ENCODE data around the gene C22orf39. TPM values are rescaled to one million over a fixed set of nuclear protein-coding genes. Genes with fewer than 3 reads are reported as not detected.

C22orf39 gene
- total RNA-seq, 4 donors from 2014 or later: 69.4 to 107 (median 97.0) TPM

DNA sequence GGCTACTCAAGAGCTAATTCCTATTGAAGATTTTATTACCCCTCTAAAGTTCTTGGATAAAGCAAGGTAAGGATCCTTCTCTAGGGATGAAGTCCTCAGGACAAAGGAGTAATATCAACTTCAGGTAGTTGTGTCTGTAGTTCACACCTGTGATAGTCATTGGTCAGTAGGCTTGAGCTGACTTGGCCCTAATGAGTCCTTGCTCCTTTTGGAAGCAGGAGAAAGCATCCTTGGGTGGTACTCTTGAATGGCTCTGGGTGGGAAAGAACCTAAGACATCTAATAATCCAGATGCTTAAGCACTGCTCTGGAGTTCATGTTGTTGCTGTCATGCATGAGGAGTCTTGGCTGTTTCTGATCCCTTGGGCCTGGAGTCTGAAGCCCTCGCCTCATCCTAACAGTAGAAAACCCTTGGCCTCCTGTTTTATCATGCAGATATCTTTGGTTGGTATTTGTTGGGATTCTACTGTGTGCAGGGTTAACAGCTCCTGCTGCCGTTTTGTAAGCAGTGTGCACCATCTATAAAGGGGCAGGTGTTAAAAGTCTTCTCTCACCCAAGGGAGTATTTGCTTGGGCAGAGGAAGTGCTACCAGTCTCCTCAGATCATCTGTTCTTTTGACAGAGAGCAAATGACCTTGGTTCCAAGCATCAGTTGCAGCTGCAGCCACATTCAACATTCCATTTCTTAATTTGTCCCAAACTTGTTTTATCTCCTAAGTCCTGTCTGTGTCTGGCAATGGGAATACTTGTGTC is 12.5 kb downstream of the C22orf39 start:
- peaks cover 0 to 46% of the 10 kb centered on the region in 2 donors for H3K36me3 ChIP-seq
- 71% methylated on average over 1 of the region's 2 CpGs; no CpG with 5 or more reads in 1 of the 2 donors for WGBS, 2 donors (ENCODE audit: low coverage in 1 of 2)
- H3K4me3 ChIP-seq: no peak overlapping the region
- no peak for TF ChIP-seq POLR2AphosphoS5 (IDR thresholded peaks at IDR 0.05)
- TF ChIP-seq EP300 (IDR thresholded peaks at IDR 0.05): no peak
- no peak for TF ChIP-seq POLR2A (IDR thresholded peaks at IDR 0.05)
- TF ChIP-seq, protein P1, sequence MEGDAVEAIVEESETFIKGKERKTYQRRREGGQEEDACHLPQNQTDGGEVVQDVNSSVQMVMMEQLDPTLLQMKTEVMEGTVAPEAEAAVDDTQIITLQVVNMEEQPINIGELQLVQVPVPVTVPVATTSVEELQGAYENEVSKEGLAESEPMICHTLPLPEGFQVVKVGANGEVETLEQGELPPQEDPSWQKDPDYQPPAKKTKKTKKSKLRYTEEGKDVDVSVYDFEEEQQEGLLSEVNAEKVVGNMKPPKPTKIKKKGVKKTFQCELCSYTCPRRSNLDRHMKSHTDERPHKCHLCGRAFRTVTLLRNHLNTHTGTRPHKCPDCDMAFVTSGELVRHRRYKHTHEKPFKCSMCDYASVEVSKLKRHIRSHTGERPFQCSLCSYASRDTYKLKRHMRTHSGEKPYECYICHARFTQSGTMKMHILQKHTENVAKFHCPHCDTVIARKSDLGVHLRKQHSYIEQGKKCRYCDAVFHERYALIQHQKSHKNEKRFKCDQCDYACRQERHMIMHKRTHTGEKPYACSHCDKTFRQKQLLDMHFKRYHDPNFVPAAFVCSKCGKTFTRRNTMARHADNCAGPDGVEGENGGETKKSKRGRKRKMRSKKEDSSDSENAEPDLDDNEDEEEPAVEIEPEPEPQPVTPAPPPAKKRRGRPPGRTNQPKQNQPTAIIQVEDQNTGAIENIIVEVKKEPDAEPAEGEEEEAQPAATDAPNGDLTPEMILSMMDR (IDR thresholded peaks at IDR 0.05): no peak
- no peaks in the 10 kb centered on the region for H3K27me3 ChIP-seq
- H3K27ac ChIP-seq: no peak overlapping the region
- ATAC-seq: no peak
- H3K9me3 ChIP-seq: no peaks in the 10 kb centered on the region
- peaks cover 0 to 24% (median 16%) of the 10 kb centered on the region in 3 donors for H3K4me1 ChIP-seq

GRCh38 chr22:19434401-19434800 is 13.1 kb downstream of the C22orf39 start:
- H3K27me3 ChIP-seq: no peaks in the 10 kb centered on the region
- no peak overlapping the region for H3K4me3 ChIP-seq
- no peak for ATAC-seq
- no peak for TF ChIP-seq EP300 (IDR thresholded peaks at IDR 0.05)
- TF ChIP-seq POLR2A (IDR thresholded peaks at IDR 0.05): no peak
- TF ChIP-seq, protein P1 (IDR thresholded peaks at IDR 0.05): no peak
- TF ChIP-seq POLR2AphosphoS5 (IDR thresholded peaks at IDR 0.05): no peak
- H3K36me3 ChIP-seq: peaks cover 0 to 41% of the 10 kb centered on the region in 2 donors
- H3K9me3 ChIP-seq: no peaks in the 10 kb centered on the region
- WGBS, 2 donors (ENCODE audit: low coverage in 1 of 2): 100% methylated on average over 2 to 3 of the region's 7 CpGs
- peaks cover 0 to 30% (median 19%) of the 10 kb centered on the region in 3 donors for H3K4me1 ChIP-seq
- H3K27ac ChIP-seq: no peak overlapping the region

- 0% methylated on average over 9 of the region's 74 CpGs; no CpG with 5 or more reads in 1 of the 2 donors for WGBS, 2 donors (ENCODE audit: low coverage in 1 of 2)
- peak; percentile 97 for ATAC-seq
- H3K4me3 ChIP-seq: peak within 1 kb of the TSS; percentile 73 to 75
- H3K9me3 ChIP-seq: no peaks in the 10 kb centered on the region
- H3K4me1 ChIP-seq: peaks cover 0 to 46% (median 19%) of the 10 kb centered on the region in 3 donors
- peaks cover 0 to 32% of the 10 kb centered on the region in 2 donors for H3K36me3 ChIP-seq
- no peaks in the 10 kb centered on the region for H3K27me3 ChIP-seq
- TF ChIP-seq POLR2A (IDR thresholded peaks at IDR 0.05) (peak; percentile 91 to 93), POLR2AphosphoS5 (IDR thresholded peaks at IDR 0.05) (peak; percentile 95), EP300 (IDR thresholded peaks at IDR 0.05) (no peak)
- TF ChIP-seq, protein P1 (IDR thresholded peaks at IDR 0.05): peak in 2 of 4 experiments; percentile 2 to 35
- peak within 1 kb of the TSS; percentile 81 to 98 (median 92) for H3K27ac ChIP-seq
Measured at GRCh38 chr22:19432133-19432851, 15.2 kb downstream of the C22orf39 start, which contains the start of gene MRPL40. Gene MRPL40 (plus strand): TSS chr22:19432545. CDS start chr22:19432555, 10 bp downstream.

- no CpG with 5 or more reads among the region's 66 CpGs for WGBS, 2 donors (ENCODE audit: low coverage in 1 of 2)
- Histone ChIP-seq H3K27me3 (no peaks in the 10 kb centered on the region), H3K36me3 (peaks cover 0 to 26% of the 10 kb centered on the region in 2 donors), H3K9me3 (no peaks in the 10 kb centered on the region), H3K27ac (peak within 1 kb of the TSS; percentile 81 to 98 (median 92)), H3K4me1 (peaks cover 0 to 50% (median 19%) of the 10 kb centered on the region in 3 donors), H3K4me3 (peak within 1 kb of the TSS; percentile 73 to 75)
- ATAC-seq: peak; percentile 77
- no peak for TF ChIP-seq EP300 (IDR thresholded peaks at IDR 0.05)
- TF ChIP-seq POLR2A (IDR thresholded peaks at IDR 0.05): no peak
- TF ChIP-seq POLR2AphosphoS5 (IDR thresholded peaks at IDR 0.05): peak; percentile 59
Measured at GRCh38 chr22:19431649-19432132, 15.8 kb downstream of the C22orf39 start, which contains the start of gene HIRA. Gene HIRA (minus strand): TSS chr22:19431733. CDS start chr22:19431476, 257 bp downstream.
